GM19238 (cell line): ENCODE results near the gene RPS6KA2.
"Not testable (repeated sequence)": the region's sequence is repeated elsewhere in the genome, so short reads cannot be mapped to it uniquely, and the experiment has no call there.

Source experiments
- DNase-seq: peaks from one replicate; pipeline ENCODE4 v3.0.0; 2011; ENCODE audit warnings: low spot score; ENCODE audit not compliant: insufficient read length

The RPS6KA2 gene

DNA sequence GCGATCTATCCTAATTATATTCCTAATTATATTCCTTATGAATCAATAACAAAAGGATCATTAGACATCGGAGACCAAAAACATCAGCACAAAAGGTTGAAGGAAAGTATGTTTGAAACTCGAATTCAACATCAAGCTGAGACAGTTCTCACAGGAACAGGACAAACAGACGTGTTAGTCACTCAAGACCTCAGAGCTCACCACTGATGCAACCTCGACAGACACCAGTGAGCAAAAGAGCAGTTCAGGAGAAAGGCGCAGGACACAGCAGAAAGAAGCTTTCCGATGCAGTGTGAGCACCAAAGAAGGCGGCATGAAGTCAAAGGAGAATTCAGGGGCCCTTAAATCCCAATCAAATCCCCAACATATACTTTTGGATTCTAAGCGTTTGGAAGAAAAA is 34.2 kb downstream of the RPS6KA2 start:
- DNase-seq = no peak

DNA sequence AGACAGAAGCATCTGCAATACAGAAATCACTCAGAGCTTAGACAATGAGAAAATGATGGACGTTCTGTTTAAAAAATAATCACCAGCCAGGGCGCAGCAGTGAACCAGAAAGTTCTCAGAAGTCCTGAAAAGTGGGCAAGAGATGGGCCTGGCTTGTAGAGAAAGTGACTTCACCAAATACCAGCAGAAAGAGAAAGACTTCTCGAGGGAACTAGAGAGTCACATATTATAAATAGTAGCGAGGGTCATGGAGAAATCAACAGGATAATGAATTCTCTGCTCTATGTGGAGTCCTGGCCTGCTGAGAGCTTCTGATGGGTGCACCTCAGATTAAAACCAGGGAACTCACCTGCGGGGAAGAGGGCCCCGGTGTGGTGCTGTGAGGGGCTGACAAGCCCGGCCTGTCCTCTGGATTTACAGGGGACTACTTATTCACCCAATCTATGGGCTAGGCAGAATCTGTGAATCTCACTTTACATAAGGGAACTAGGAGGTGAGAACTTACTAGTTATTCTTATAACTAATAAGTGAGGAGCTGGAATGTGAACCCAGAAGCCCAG is 35.0 kb downstream of the RPS6KA2 start:
- DNase-seq = no peak

GRCh38 chr6:166591026-166591425 is 36.0 kb downstream of the RPS6KA2 start:
- no peak for DNase-seq

DNA sequence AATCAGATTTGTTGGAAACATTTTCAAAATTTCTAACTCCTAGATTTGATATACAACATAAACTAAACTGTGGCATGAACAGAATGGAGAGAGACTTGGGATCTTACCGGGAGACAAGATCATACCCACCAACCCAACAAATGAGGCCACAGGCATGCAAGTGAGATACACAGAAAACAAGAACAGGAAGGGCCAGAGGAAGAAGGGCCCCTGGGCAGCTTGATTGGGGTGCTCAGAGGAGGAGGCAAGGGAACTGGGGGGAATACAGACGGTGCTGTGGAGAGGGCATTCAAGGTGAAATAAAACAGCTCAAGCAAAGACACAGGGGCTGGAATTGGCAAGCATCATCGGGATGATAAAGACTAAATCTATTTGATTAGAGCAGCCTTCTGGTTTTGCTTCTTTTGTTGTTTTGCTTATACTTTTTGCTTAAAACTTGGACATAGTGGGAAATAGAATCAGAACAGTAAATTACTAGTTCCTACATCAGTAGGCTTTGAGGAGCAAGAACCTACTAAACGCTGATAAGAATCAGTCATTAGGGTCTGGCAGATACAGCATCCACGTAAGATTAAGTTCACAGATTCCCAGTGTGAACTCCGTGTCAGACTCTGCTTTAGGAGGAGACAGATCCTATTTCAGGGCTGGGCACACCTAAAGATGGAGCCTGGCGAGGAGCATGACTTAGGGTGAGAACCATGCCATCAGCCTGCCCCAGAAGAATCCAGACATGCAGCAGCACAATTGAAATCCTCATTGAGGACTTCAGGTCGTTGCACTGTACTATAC is 37.1 kb downstream of the RPS6KA2 start:
- no peak for DNase-seq

GRCh38 chr6:166589337-166589731 is 37.7 kb downstream of the RPS6KA2 start:
- DNase-seq = no peak

DNA sequence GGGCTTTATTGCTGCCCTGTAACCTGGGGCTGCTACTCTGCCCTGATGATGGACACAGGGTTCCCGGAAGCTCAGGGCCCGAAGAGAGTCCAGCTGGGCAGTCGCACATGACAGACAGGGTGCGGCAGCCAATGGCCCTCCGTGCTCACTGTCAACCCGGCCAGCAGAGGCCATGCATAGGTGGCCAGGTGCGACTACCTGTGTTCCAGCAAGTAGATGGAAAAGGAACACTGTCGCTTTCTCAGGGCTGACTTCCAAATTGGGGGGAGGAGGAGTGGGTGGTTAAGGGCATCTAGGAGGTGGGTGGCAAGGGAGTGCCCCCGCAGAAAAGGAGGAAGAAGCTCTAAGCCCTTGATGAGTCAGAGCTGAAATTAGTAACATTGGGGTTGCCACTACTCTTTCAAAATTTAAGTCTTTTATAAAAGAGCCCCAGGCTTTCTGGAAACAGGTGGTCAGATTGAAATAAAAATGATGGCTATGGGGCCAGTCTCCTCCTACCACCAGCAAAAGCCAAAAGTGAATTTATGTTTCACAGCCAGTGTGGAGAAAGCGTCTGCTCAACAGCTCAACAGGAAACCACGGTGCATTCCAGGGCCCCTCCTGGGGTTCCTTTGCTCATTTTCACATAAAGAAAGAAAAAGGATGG is 38.2 kb downstream of the RPS6KA2 start:
- DNase-seq = peak; percentile 19

GRCh38 chr6:166587631-166588413 is 39.2 kb downstream of the RPS6KA2 start:
- DNase-seq = peak; percentile 68

DNA sequence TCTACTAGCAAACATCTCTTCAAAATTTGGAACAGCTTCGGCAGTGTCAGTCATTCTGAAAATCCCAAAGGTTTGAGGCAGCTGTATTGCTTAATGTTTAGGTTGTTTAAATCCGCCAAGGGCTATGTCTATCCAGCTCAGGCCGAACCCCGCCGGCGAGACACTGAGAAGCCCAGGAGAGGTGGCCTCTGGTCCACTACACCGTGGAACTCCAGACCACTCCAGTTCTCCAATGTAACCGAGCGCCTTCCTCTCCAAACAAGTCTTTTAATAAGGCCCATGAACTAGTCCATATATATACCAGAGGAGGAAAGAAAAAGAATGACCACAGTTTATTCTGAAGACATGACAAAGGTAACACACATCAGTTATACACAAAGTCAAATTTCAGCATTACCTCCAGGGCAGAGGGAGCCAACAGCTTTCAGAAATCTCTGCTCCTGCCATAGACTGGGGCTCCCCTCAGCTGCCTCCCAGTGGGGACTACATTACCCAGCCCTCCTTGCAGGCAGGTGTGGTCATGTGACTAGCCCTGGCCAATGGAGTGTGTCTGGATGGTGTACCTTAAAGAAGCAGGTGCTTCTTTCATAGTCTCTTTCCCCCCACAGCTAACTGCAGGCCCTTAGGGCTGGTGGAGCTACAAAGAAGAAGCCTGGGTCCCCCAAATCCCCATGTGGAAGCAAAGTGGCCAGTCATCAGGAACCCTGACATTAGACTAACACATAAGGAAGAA is 40.5 kb downstream of the RPS6KA2 start, which contains the start of gene RAMACL:
TSS of gene RAMACL (minus strand) at position 255 of the 733 bp plus-strand sequence. CDS start at position 54, 201 bp downstream.
- peak; percentile 78 for DNase-seq

DNA sequence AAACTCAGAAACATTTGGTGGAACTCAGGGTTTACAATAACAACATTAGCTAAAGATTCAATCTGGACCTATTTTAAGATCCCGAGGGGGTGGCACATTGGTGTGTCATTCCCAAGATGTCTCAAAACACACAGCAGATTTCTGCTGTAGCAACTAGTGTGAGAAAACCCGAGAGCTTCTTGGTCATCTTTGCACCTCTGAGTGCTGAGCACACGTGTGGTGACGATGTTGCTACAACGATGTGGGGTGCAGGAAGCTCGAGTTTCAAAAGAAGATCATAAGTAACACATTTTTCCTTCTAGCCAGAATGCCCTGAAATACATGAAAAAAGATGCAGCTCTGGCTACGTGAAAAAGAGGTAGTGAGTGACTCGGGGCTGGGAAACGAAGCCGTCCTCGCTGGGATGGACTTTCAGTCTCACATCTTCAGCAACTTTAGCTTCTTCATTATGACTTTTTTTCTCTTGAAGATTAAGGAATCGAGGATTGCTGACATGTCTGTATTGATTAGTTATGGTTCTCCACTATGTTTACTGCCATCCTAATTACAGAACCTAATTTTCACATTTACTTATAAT is 42.1 kb downstream of the RPS6KA2 start:
- no peak for DNase-seq

GRCh38 chr6:166584155-166584554 is 42.9 kb downstream of the RPS6KA2 start:
- no peak for DNase-seq

GRCh38 chr6:166583230-166583965 is 43.7 kb downstream of the RPS6KA2 start:
- DNase-seq = no peak

GRCh38 chr6:166582258-166582657 is 44.8 kb downstream of the RPS6KA2 start:
- DNase-seq = no peak

DNA sequence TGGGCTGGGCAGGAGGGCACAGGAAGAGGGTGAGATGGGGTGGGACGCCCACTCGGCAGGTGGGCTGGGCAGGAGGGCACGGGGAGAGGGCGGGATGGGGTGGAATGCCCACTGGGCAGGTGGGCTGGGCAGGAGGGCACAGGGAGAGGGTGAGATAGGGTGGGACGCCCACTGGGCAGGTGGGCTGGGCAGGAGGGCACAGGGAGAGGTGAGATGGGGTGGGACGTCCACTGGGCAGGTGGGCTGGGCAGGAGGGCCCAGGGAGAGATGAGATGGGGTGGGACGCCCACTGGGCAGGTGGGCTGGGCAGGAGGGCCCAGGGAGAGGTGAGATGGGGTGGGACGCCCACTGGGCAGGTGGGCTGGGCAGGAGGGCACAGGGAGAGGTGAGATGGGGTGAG is 45.2 kb downstream of the RPS6KA2 start:
- DNase-seq = not testable (repeated sequence)

DNA sequence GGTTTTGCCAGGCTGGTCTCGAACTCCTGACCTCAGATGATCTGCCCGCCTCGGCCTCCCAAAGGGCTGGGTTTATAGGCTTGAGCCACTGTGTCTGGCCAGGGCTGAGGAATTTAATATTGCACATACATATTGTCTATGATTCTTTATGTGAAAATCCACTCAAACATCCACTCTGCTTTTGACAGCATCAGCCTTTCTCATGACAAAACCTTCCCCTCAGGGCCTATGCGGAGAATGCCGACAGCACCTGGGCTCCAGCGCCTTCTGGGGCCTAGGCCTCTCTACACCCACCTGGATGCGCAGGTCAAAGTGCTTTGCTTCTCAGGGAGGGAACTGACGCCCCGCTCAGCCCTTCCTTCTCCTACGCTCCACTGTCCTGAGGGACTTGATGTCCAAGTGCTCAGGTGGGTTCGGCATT is 46.0 kb downstream of the RPS6KA2 start:
- no peak for DNase-seq

DNA sequence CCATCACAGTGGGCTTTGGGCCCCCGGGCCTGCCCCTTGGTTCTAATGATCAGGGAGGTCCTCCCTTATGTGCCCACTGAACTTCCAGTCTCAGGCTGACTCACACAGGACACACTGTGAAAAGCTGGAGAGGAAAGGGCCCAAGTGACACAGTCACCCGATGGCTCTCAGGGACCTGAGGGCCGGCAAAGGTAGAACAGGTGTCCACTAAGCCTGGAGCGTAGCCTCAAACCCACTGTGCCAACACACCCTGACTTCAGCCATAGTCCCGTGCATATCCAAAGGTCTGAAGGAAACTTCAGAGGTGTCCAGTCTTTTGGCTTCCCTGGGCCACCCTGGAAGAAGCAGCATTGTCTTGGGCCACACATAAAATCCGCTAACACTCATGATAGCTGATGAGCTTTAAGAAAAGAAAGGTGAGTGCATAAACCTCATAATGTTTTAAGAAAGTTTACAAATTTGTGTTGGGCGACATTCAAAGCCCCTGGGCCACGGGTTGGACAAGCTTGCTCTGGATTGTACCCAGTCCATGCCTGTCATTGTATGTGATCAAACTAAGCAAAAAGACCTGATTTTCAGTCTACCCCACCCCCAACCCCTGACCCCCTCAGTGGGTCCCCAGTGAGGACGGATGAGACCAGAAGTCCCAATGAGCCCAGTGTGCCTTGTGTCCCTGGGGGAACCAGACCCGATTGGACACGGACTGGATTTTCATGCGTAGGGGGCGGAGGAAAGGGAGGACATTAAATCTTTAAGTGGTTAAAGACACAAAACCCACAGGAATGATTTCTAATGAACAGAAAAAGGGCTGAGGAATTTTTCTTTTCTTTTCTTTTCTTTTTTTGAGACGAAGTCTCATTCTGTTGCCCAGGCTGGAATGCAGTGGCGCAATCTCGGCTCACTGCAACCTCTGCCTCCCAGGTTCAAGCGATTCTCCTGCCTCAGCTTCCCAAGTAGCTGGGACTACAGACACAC is 46.7 kb downstream of the RPS6KA2 start:
- DNase-seq = no peak

GRCh38 chr6:166579237-166579850 is 47.7 kb downstream of the RPS6KA2 start:
- no peak for DNase-seq

DNA sequence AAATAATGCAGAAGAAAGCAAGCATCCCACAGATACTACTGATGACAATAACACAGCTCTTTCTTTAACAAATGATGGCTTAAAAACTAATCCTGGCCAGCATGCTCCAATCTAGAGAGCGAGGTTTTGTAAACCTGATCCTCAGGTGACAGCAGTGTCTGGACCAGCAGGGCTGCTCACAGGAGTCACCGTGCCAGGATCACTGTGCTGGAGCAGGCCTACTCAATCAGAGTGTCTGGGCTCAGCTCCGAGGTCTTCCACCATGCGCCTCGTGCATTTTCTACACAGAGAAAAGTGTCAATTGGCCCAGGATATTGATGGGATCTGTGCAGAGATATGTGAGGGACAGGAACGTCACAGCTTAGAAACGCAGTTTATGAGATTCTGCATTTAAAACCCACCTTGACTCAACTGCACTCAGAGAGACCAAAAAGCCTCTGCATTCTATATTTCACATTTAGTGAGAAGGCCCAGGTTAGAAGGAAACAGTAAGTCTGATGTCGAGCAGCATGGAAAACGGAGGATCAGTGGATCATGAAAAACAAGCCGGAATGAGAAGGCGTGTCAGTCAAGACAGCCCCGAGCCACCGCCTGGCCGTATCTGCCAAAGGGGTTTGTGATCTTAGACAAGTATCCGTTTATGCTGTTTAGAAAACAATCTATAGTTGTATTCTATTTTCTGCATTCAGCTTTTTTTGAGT is 48.4 kb downstream of the RPS6KA2 start:
- DNase-seq = no peak

GRCh38 chr6:166575205-166575604 is 51.8 kb downstream of the RPS6KA2 start:
- DNase-seq = no peak
